ENCODE measurements around the gene CRIP2. TPM values are rescaled to one million over a fixed set of nuclear protein-coding genes. Genes with fewer than 3 reads are reported as not detected.

Gene CRIP2
- total RNA-seq, 1 experiment from 2014 or later, result 1.1 TPM

DNA sequence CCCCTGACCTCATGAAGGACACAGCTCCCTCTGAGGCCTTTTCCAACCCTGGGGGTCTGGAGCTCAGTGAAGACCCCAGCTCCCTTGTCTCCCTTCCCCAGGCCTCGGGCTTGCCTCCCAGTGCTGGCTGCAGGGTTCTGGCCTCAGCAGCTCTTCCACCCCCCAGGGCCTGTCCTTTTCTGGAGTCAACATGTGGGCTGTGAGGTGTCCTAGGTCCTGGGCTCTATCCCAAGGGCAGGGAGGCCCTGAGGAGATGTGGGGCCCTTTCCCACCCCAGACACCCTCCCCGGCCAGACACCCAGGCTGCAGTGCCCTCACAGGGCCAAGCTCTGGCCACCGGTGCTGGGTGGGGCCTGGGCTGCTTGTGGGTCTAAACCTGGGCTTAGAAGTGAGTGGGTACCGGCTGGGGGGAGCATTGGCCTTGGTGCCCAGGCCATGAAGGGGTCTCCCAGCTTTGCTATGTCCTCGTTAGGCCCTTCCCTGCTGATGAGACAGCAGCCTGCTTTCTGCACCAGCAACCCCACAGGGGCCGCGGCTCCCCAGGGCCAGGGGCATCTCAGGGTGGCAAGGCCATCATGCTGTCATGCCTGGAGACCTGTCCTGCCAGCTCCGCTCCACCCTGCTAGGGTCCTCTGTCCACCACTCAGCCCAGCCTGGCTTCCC lies 2.7 kb upstream of the CRIP2 start:
- H3K4me1 ChIP-seq (replicated peaks), result peaks cover 22% of the 10 kb centered on the region
- peaks cover 14% of the 10 kb centered on the region; the same call in 1 of the 2 replicates for H3K36me3 ChIP-seq
- peaks cover 26% of the 10 kb centered on the region for H3K27me3 ChIP-seq (replicated peaks)
- no peak for DNase-seq (ENCODE audit: low read depth in 1 of 2, low spot score in 2 of 2)
- H3K9me3 ChIP-seq (replicated peaks), result no peaks in the 10 kb centered on the region
- no peak overlapping the region for H3K27ac ChIP-seq
- H3K4me3 ChIP-seq, result no peak overlapping the region

DNA sequence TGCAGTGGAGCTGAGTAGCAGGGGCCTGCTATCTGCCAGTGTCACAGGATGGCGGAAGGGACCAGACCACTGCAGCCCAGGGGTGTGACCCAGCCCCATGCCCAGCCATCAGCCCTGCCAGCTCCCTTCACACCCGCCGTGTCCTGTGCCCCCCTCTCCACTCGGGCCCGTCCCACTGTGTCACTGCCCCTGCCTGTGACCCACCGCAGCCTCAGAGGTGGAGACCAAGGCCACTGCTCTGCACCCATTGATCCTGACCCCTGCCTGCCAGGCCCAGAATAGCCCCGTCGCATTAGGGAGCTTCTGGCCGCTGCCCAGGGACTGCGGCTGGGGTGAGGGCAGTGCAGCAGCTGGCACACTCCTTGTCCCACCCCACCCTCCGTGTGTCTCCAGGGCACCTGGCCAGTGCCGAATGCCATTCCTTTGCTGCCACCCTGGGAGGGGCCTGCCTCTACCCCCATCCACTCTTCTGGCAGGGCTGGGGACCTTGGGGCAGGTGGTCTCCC lies 2.1 kb upstream of the CRIP2 start:
- H3K4me3 ChIP-seq, result no peak overlapping the region
- H3K4me1 ChIP-seq (replicated peaks), result peaks cover 22% of the 10 kb centered on the region
- no peaks in the 10 kb centered on the region for H3K9me3 ChIP-seq (replicated peaks)
- H3K27me3 ChIP-seq (replicated peaks), result peaks cover 26% of the 10 kb centered on the region
- DNase-seq (ENCODE audit: low read depth in 1 of 2, low spot score in 2 of 2), result no peak
- H3K36me3 ChIP-seq, result peaks cover 8% of the 10 kb centered on the region; the same call in 1 of the 2 replicates
- H3K27ac ChIP-seq, result no peak overlapping the region

- Histone ChIP-seq H3K9me3 (replicated peaks) (no peaks in the 10 kb centered on the region), H3K4me3 (no peak overlapping the region), H3K27me3 (replicated peaks) (peaks cover 26% of the 10 kb centered on the region), H3K36me3 (peaks cover 5% of the 10 kb centered on the region; the same call in 1 of the 2 replicates), H3K27ac (no peak overlapping the region), H3K4me1 (replicated peaks) (peaks cover 22% of the 10 kb centered on the region)
- no peak for DNase-seq (ENCODE audit: low read depth in 1 of 2, low spot score in 2 of 2)
These were observed 1.5 kb upstream of the CRIP2 start for GRCh38 chr14:105473033-105473676.

- H3K4me1 ChIP-seq (replicated peaks), result peaks cover 22% of the 10 kb centered on the region
- peaks cover 26% of the 10 kb centered on the region for H3K27me3 ChIP-seq (replicated peaks)
- DNase-seq (ENCODE audit: low read depth in 1 of 2, low spot score in 2 of 2), result peak; percentile 51 to 84
- no peaks in the 10 kb centered on the region for H3K9me3 ChIP-seq (replicated peaks)
- no peaks in the 10 kb centered on the region for H3K36me3 ChIP-seq
- H3K4me3 ChIP-seq, result peak overlapping the region; percentile 40
- H3K27ac ChIP-seq, result no peak overlapping the region
These were observed 741 bp upstream of the CRIP2 start for GRCh38 chr14:105473677-105474482.

DNA sequence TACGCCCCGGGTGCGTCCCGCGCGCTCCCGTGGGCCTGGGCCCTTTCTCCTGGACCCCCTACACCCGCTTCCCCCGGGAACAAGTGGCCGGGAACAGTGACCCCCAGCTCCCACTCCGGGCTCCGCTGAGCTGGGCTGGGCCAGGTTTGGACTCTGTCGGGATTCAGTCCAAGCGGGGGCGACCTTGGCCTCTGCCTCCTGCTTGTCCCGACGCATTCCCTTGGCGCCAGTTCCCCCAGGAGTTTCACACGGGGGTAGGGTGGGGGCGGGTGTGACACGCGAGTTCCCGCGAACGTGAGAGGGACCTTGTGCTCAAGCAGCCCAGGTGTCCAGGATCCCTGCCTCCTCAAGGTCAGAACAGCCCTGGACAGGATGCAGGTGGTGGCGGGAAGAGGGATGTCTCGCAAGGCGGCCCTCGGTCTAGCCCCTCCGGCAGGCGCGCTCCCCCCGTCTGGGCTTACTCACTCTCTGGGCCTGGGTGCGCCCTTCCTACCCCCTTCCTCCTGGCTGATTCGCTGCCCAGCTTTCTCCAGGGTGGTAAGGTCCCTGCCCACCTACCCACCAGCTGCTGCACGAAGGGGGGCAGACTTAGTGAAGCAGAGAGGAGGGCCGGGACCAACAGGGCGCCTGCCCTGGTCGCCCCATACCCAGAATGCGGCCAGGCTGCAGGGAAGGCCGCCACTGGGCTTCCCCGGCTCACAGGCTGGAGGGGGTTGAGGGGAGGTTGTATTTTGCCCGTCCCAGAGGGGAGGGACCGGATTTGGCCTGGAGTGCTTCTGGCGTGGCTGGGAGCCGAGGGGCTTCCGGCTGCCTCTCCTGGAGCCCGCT lies 862 bp downstream of the CRIP2 start:
- H3K27me3 ChIP-seq (replicated peaks), result peaks cover 26% of the 10 kb centered on the region
- no peak overlapping the region for H3K27ac ChIP-seq
- H3K36me3 ChIP-seq, result no peaks in the 10 kb centered on the region
- peak overlapping the region; percentile 40 for H3K4me3 ChIP-seq
- no peaks in the 10 kb centered on the region for H3K9me3 ChIP-seq (replicated peaks)
- no peak for DNase-seq (ENCODE audit: low read depth in 1 of 2, low spot score in 2 of 2)
- peaks cover 24% of the 10 kb centered on the region for H3K4me1 ChIP-seq (replicated peaks)

DNA sequence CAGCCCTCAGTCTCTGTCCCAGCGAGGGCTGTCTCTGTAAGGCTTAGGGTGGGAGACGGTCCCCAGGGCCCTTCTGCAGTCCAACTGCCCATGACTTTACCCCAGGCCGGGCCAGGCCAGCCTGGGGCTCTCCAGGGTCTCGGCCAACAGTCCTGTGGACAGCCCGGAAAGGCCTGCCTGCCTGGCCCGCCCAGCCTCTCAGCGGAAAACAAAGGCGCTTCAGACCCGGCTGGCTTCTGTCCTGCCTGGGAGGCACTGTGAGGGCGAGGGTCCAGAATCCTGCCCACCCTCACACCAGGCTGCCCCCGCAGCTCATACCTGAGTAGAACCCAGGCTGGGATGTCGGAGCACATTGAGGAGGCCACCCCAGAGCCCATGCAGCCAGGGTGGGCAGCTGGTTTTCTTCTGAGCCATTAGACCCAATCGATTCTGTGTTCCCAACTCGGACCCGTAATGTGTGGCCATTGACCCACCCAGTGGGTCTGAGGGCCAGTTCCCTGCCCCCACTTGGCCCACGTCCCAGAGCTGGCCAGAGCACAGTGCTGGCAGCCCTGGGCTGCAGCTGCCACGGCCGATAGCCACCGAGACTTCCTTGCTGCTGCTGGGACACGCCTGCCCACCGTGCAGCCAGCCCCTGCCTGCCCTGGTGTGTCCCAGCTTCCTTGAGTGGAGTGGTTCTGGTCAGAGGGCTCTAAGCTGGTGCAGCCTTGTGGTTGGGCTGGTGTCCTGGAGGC lies 1.6 kb downstream of the CRIP2 start:
- H3K4me1 ChIP-seq (replicated peaks), result peaks cover 31% of the 10 kb centered on the region

DNA sequence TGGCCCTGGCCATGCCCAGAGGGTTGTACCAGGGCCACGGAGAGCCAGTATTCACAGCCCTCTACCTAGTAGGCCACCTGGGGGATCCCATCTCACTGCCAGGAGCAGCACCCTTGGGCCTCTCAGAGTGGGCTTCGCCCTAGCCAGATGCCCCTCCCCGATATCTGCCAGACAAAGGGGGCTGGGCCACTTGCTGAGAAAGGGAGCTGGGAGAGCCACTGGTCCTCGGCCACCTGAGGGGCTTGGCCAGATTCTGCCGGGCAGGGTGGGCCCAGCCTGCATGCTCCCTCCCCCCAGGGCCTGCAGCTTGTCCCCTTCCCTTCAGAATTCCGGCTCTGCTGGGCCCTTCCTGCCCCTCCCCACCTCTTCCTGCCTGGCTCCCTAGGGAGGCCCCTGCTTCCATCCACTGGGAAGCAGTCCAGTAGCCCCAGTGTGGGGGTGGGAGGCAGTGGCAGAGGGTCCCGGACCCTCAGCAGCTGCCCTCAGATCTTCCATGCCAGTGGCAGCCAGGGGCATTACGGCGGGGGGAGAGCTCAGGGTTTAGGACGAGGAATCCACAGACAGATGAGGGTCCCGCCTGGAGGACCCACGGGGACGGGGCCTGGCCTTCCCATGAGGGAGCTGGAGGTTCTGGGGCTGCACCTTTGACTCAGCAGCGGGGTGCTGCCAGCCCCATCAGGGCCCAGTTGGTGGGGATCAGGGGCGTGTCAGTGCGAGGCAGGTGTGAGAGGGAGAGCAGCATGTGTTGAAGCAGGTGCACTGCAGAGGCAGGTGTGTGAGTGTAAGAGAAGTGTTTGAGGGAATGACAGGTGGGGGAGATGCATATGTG lies 2.4 kb downstream of the CRIP2 start:
- no peak overlapping the region for H3K27ac ChIP-seq
- no peak for DNase-seq (ENCODE audit: low read depth in 1 of 2, low spot score in 2 of 2)
- H3K4me1 ChIP-seq (replicated peaks), result peaks cover 39% of the 10 kb centered on the region
- H3K9me3 ChIP-seq (replicated peaks), result no peaks in the 10 kb centered on the region
- H3K36me3 ChIP-seq, result no peaks in the 10 kb centered on the region
- H3K4me3 ChIP-seq, result no peak overlapping the region
- peaks cover 26% of the 10 kb centered on the region for H3K27me3 ChIP-seq (replicated peaks)

More for the DNA sequence above, 1.6 kb downstream of the CRIP2 start:
- DNase-seq (ENCODE audit: low read depth in 1 of 2, low spot score in 2 of 2), result no peak
- Histone ChIP-seq H3K27ac (no peak overlapping the region), H3K9me3 (replicated peaks) (no peaks in the 10 kb centered on the region), H3K36me3 (no peaks in the 10 kb centered on the region), H3K27me3 (replicated peaks) (peaks cover 26% of the 10 kb centered on the region), H3K4me3 (no peak overlapping the region)

DNA sequence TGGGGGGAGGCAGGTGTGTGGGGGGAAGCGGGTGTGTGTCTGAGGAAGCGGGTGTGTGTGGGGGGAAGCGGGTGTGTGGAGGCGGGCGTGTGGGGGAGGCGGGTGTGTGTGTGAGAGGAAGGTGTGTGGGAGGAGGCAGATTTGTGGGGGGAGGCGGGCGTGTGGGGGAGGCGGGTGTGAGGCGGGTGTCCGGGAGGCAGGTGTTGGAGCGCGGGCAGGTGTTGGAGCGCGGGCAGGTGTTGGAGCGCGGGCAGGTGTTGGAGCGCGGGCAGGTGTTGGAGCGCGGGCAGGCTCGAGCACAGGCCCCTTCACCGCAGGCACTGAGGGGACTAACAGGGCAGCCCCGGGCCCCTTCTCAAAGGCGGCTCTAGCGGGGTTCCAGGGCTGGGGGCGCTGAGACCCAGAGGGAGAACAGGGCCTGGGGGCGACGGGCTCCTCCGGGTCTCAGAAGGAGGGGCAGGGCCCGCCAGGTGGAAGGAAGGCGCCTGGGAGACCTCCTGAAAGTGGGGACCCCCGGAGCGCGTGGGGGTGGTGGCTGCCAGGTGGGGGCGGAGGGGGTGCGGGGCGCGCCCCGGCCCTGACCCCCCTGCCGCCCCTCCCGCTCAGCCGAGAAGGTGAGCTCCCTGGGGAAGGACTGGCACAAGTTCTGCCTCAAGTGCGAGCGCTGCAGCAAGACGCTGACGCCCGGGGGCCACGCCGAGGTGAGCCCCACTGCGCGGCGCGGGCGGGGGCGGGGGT lies 3.2 kb downstream of the CRIP2 start:
- Histone ChIP-seq H3K27ac (no peak overlapping the region), H3K4me3 (no peak overlapping the region), H3K36me3 (no peaks in the 10 kb centered on the region), H3K27me3 (replicated peaks) (peaks cover 26% of the 10 kb centered on the region), H3K9me3 (replicated peaks) (no peaks in the 10 kb centered on the region), H3K4me1 (replicated peaks) (peaks cover 44% of the 10 kb centered on the region)
- no peak for DNase-seq (ENCODE audit: low read depth in 1 of 2, low spot score in 2 of 2)

DNA sequence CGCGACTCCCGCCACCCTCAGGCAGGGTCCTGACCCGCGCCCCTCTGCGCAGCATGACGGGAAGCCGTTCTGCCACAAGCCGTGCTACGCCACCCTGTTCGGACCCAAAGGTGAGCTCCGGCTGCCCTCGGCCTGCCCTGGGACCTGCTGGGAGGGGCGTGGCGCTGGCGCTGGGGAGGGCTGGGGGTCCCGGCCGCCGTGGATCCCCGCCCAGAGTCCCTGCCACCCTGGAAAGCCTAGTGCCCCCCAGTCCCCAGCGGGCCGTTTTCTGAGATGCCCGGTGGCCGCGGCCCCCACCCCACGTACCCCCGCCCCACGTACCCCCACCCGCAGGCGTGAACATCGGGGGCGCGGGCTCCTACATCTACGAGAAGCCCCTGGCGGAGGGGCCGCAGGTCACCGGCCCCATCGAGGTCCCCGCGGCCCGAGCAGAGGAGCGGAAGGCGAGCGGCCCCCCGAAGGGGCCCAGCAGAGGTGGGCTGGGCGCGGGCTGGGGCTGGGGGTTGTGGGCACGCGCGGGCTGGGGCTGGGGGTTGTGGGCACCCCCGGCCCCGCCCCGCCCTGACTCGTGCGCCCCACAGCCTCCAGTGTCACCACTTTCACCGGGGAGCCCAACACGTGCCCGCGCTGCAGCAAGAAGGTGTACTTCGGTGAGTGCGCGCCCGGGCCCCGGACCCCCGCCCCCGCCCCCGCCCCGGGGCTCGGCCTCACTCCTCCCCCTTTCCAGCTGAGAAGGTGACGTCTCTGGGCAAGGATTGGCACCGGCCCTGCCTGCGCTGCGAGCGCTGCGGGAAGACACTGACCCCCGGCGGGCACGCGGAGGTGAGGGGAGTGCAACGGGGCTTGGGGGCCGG lies 4.0 kb downstream of the CRIP2 start:
- H3K9me3 ChIP-seq (replicated peaks), result no peaks in the 10 kb centered on the region
- no peak for DNase-seq (ENCODE audit: low read depth in 1 of 2, low spot score in 2 of 2)
- no peak overlapping the region for H3K27ac ChIP-seq
- peaks cover 42% of the 10 kb centered on the region for H3K4me1 ChIP-seq (replicated peaks)
- H3K4me3 ChIP-seq, result no peak overlapping the region
- H3K36me3 ChIP-seq, result no peaks in the 10 kb centered on the region
- H3K27me3 ChIP-seq (replicated peaks), result peaks cover 25% of the 10 kb centered on the region

DNA sequence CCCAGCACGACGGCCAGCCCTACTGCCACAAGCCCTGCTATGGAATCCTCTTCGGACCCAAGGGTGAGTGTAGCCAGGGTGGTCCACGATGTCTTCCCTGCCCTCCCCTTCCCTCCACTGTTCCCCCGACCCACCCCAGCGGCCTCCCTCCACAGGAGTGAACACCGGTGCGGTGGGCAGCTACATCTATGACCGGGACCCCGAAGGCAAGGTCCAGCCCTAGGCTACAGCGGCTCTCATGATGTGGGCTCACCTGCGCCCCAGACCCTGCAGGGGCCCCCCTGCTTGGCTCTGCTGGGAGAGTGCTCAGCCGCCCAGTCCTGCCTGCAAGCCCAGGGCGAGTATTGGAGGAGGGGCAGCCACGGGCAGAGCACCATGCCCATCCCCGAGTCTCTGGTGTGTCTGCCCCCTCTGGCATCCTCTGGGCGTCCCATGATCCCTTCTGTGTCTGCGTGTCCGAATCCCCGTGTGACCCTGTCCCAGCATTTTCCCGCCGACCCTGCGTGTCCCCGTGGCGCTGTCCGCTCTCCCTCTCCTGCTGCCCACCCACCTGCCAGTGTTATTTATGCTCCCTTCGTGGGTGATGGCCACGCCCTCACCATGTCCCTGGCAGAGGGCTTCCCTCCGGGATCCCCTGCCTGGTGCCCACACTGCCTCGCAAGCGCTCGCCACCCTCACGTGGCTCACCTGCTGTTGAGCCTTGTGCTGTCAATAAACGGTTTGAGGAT lies 5.0 kb downstream of the CRIP2 start:
- DNase-seq (ENCODE audit: low read depth in 1 of 2, low spot score in 2 of 2), result no peak
- Histone ChIP-seq H3K4me3 (no peak overlapping the region), H3K4me1 (replicated peaks) (peaks cover 34% of the 10 kb centered on the region), H3K27me3 (replicated peaks) (peaks cover 22% of the 10 kb centered on the region), H3K27ac (no peak overlapping the region), H3K36me3 (no peaks in the 10 kb centered on the region), H3K9me3 (replicated peaks) (no peaks in the 10 kb centered on the region)

Measured in SJSA1 (cell line).